GM20000 (cell line): ENCODE data around the gene SPAG6.

Source experiments
- DNase-seq: peaks from one replicate; pipeline ENCODE4 v3.0.0; 2012; ENCODE audit warnings: low spot score
- CTCF ChIP-seq: IDR thresholded peaks from 2 replicates; pipeline ENCODE4 v1.5.1; 2012; ENCODE audit warnings: mild to moderate bottlenecking, control low read depth; ENCODE audit errors: extremely low read depth, missing control alignments

SPAG6 gene

GRCh38 chr10:22332116-22332692, 13.1 kb upstream of the SPAG6 start:
- no peak for DNase-seq
- no peak for TF ChIP-seq CTCF

DNA sequence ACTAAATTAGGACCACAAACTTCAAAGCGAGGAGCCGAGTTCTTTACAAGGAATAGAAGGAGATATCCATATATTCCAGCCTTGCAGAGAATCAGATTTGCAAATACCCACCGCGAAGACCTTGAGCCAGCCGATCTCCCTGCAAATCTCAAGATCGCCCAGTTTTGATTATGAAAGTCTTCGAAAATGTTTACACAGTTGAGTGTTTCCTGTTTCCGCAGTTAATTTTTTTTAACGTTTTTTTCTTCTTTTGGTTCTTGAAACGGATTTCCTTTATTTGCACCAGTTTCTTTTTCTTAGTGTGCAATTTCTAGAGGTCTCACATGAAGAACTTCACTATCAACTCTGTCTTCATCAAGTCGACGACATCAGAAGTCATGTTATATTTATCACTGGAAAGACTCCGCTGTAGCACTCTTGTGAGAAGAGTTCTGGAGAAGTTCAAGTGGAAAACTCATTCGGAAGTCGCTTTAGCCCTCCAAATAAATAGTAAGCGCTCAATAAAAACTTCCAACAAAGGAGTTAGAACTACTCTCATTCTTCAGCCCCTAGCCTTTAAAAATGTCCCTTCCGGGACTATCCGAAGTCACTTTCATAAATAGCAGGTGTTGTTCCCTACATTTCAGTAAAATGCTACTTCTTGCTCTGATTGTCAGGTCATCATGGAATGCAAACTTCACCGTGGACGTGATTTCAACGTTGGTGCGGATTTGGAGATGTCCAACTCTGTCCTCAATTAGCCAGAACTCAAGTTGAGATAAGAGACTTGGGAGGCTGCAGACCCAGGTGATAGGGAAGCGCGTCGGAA, 11.9 kb upstream of the SPAG6 start:
- peak; percentile 45 for DNase-seq
- no peak for TF ChIP-seq CTCF

- peak; percentile 20 for DNase-seq
- TF ChIP-seq CTCF, result no peak
Measured at GRCh38 chr10:22333975-22334282, 11.4 kb upstream of the SPAG6 start.

DNA sequence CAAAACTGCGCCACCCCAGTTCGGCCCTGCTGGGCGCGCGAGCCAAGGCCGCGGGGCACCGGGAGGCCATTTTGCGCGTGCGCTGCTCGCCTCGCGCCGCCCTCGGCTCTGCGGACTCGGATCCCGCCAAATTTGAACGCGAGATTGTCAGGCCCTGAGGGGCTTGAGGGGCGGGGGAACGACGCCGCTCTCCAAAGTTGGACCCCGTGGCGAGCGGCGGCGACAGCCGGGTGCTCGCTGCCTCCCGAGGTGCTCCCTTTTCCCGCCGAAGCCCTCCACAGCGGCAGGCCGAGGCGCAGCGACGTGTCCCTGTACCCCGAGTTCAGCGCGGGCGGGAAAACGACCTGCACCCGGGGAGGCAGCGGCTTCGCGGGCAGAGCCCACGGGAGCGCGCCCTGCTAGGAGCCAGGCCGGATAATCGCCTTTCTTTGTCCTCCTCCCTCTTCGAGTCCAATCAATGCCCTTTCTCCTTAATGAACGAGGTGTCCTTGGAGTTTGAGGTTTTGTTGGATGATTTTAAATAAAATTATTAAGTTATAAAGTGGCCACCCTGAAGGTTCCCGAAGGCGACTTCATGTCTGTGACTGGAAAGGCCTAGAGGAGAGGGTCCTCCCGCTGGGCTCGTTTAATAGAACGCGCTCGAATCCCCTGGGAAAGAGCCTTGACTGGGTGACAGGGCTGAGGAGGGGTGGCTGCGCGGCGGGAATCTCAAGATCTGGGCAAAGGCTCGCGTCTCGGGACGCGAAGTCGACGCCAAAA, 10.7 kb upstream of the SPAG6 start:
- TF ChIP-seq CTCF, result no peak
- peak; percentile 34 for DNase-seq

DNA sequence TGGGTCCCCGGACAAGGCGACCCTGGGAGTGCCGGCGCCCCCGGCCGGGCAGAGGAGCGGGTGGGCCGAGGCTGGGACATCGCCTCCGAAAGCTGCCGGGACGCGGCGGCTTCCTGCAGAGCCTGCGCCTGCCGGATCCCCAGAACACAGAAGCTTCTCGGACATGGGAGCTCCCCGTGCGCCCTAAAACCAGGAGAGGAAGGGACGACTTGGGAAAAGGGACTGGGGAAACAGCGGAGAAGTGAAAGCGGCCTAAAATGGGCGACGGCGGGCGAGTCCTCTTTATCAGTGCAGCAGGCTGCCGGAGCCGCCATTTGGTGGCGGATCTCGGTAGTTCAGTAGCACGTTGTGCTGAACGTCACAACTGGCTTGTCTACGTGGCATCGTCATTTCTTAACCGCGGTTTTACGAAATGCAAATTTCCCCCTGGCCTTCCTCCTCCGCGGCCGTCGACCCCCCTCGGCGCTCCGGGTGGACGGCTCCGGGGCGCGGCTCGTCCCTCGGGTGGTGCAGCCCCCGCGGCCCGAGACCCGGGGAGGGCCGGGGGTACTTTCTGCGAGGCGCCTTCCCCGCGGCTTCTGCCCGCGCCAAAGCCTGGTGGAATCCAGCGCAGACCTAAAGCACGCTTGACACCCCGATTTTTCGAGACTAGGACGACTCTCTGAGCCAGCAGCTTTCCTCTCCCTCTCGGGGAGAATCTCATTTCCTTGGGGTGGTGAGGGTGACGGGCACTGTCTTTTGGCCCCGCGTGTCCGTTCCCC, 9.9 kb upstream of the SPAG6 start:
- TF ChIP-seq CTCF, result no peak
- DNase-seq, result peak; percentile 85

DNA sequence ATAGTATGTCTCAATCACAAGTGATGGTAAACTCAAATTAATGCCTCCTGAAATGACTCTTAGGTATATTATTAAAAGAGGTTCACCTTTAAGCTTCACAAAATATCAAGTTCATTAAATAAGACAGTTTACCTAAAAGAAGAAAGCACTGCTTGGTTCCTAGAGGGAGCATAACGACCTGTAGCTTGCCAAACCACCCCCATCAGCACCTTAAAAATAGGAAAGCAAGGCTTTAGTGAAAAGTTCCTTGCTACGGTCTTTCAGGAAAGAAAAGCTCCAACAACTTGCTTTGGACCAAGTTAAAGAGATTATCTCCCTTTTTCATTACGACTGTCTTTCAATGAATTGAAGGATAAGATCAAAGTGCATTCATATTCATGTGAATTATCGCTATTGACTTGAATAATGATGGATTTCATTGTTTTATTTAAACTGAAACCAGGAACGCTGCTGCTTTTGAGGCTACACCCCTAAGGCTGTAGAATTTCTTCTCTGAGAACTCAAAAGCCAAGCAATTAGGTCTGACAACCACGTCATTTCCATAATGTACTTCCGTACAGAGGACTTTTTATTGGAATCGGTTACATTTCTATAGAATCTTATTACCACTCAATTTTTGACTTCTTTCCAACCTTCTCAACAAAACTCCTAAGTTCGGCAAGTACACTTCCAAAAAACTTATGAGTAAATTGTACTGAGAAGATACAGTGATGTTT, 7.0 kb upstream of the SPAG6 start:
- DNase-seq, result no peak
- no peak for TF ChIP-seq CTCF
